22Rv1 (cell line): ENCODE measurements around the gene ZNF358.

Source experiments
- CTCF ChIP-seq: fragments of 450-650 bp; IDR thresholded peaks from 2 replicates; pipeline ENCODE4 v1.5.1; 2017; ENCODE audit warnings: mild to moderate bottlenecking
- ZFX ChIP-seq: fragments of 450-650 bp; IDR thresholded peaks from 2 replicates; pipeline ENCODE4 v1.6.1; 2017; ENCODE audit warnings: antibody characterized with exemption, borderline replicate concordance

- TF ChIP-seq ZFX, result no peak
- TF ChIP-seq CTCF, result no peak
These were observed 20.2 kb downstream of the ZNF358 start for GRCh38 chr19:7535998-7536695.
